Endodermal cell (in vitro differentiated cells): Measurements from ENCODE around the gene IGFN1. TPM values are rescaled to one million over a fixed set of nuclear protein-coding genes. Genes with fewer than 3 reads are reported as not detected.

Experiments used
- DNase-seq: peaks from one replicate; pipeline ENCODE4 v3.0.0-alpha.2; 2017
- H3K27ac ChIP-seq: 2 replicates; pipeline ENCODE4 v1.5.1; 2013; ENCODE audit warnings: mild to moderate bottlenecking, low read depth, low read length, moderate library complexity
- H3K27me3 ChIP-seq: 2 replicates; pipeline ENCODE4 v1.6.1; 2013; ENCODE audit warnings: mild to moderate bottlenecking, low read length, moderate library complexity; ENCODE audit not compliant: insufficient read depth, control insufficient read depth, poor library complexity, severe bottlenecking
- H3K36me3 ChIP-seq: 2 replicates; pipeline ENCODE4 v1.7.0; 2013; ENCODE audit warnings: mild to moderate bottlenecking, low read length, moderate library complexity; ENCODE audit not compliant: control insufficient read depth, insufficient read depth
- H3K4me1 ChIP-seq: one replicate; pipeline ENCODE4 v1.7.0; 2013; ENCODE audit warnings: low read length; ENCODE audit not compliant: control insufficient read depth, insufficient read depth
- H3K4me3 ChIP-seq: 2 replicates; pipeline ENCODE4 v1.5.1; 2013; ENCODE audit warnings: mild to moderate bottlenecking, low read length, moderate library complexity
- H3K9ac ChIP-seq: 2 replicates; pipeline ENCODE4 v1.6.1; 2013; ENCODE audit warnings: mild to moderate bottlenecking, low read length, moderate library complexity; ENCODE audit not compliant: poor library complexity, severe bottlenecking; ENCODE audit errors: extremely low read depth
- H3K9me3 ChIP-seq: 2 replicates; pipeline ENCODE4 v1.6.1; 2013; ENCODE audit warnings: mild to moderate bottlenecking, low read length, moderate library complexity; ENCODE audit not compliant: control insufficient read depth
- H3K27ac Mint-ChIP-seq: 2 replicates; pipeline ENCODE4 v1.8.0; 2020; ENCODE audit warnings: mixed read lengths
- H3K27me3 Mint-ChIP-seq: 2 replicates; pipeline ENCODE4 v1.8.0; 2021; ENCODE audit warnings: mild to moderate bottlenecking, mixed read lengths; ENCODE audit not compliant: insufficient read depth
- H3K36me3 Mint-ChIP-seq: 2 replicates; pipeline ENCODE4 v1.8.0; 2020; ENCODE audit warnings: low read depth, mixed read lengths
- H3K4me1 Mint-ChIP-seq: 2 replicates; pipeline ENCODE4 v1.8.0; 2020; ENCODE audit warnings: mixed read lengths
- H3K4me3 Mint-ChIP-seq: 2 replicates; pipeline ENCODE4 v1.8.0; 2020; ENCODE audit warnings: mild to moderate bottlenecking, moderate library complexity, mixed read lengths
- H3K9me3 Mint-ChIP-seq: 2 replicates; pipeline ENCODE4 v1.8.0; 2020; ENCODE audit warnings: mild to moderate bottlenecking, mixed read lengths
- CTCF ChIP-seq: fragments of 200-600 bp; sonication (generic); conservative IDR thresholded peaks from 2 replicates; pipeline ENCODE4 v1.5.0; 2021; ENCODE audit warnings: antibody characterized with exemption, mild to moderate bottlenecking
- WGBS, 2 experiments: methylation state at CpG; one replicate each; pipeline versions ENCODE4 v1.1.5 to v1.1.7; 2013; ENCODE audit warnings: missing lambda C conversion rate in 2 of 2, mixed read lengths in 1 of 2; ENCODE audit not compliant: insufficient coverage in 1 of 2, insufficient read length in 1 of 2; 5-methylcytosine and 5-hydroxymethylcytosine counted together
- total RNA-seq, 2 donors: library from RNA; stranded (reverse); fragmentation: NEBNext Ultra II Directional in 1 of 2; extraction: Animal tissue kit (Norgen Biotek cat#: 25700) in 1 of 2; gene quantifications; 2 replicates in 1 of 2; 3 replicates in 1 of 2; pipeline ENCODE4 v1.2.1, GENCODE V29; 2021

The IGFN1 gene
- total RNA-seq, 2 donors from 2014 or later: not detected

GRCh38 chr1:201268604-201269151 is 78.1 kb downstream of the IGFN1 start:
- H3K9ac ChIP-seq: no peak overlapping the region
- WGBS, 2 experiments: 81 to 85% methylated on average over 8 to 12 of the region's 12 CpGs
- no peak for TF ChIP-seq CTCF
- H3K4me1 ChIP-seq: peaks cover 3% of the 10 kb centered on the region
- peaks cover 22% of the 10 kb centered on the region for H3K27me3 ChIP-seq
- H3K27ac ChIP-seq: no peak overlapping the region
- no peak overlapping the region for H3K4me3 Mint-ChIP-seq
- peaks cover 17% of the 10 kb centered on the region for H3K27me3 Mint-ChIP-seq
- no peak overlapping the region for H3K4me3 ChIP-seq
- DNase-seq: peak; percentile 36
- H3K36me3 Mint-ChIP-seq: no peaks in the 10 kb centered on the region
- no peaks in the 10 kb centered on the region for H3K4me1 Mint-ChIP-seq
- H3K9me3 ChIP-seq: no peaks in the 10 kb centered on the region
- no peak overlapping the region for H3K27ac Mint-ChIP-seq
- H3K9me3 Mint-ChIP-seq: no peaks in the 10 kb centered on the region
- H3K36me3 ChIP-seq: no peaks in the 10 kb centered on the region

GRCh38 chr1:201269281-201269680 is 78.7 kb downstream of the IGFN1 start:
- Histone ChIP-seq H3K27me3 (peaks cover 21% of the 10 kb centered on the region), H3K4me1 (peaks cover 3% of the 10 kb centered on the region), H3K27ac (no peak overlapping the region), H3K9ac (no peak overlapping the region), H3K9me3 (no peaks in the 10 kb centered on the region), H3K4me3 (no peak overlapping the region), H3K36me3 (no peaks in the 10 kb centered on the region)
- DNase-seq: peak; percentile 12
- Mint-ChIP-seq H3K36me3 (no peaks in the 10 kb centered on the region), H3K4me1 (no peaks in the 10 kb centered on the region), H3K4me3 (no peak overlapping the region), H3K27me3 (peaks cover 16% of the 10 kb centered on the region), H3K9me3 (no peaks in the 10 kb centered on the region), H3K27ac (no peak overlapping the region)
- no peak for TF ChIP-seq CTCF
- 94 to 96% methylated on average over 6 to 7 of the region's 7 CpGs for WGBS, 2 experiments

GRCh38 chr1:201269900-201270410 is 79.3 kb downstream of the IGFN1 start:
- H3K27me3 ChIP-seq: peaks cover 14% of the 10 kb centered on the region

More at GRCh38 chr1:201269900-201270410, 79.3 kb downstream of the IGFN1 start:
- no peak overlapping the region for H3K27ac Mint-ChIP-seq
- no peaks in the 10 kb centered on the region for H3K9me3 Mint-ChIP-seq
- no peak for TF ChIP-seq CTCF
- H3K36me3 Mint-ChIP-seq: no peaks in the 10 kb centered on the region
- peak; percentile 28 for DNase-seq
- no peak overlapping the region for H3K9ac ChIP-seq
- peaks cover 12% of the 10 kb centered on the region for H3K27me3 Mint-ChIP-seq
- no peak overlapping the region for H3K4me3 ChIP-seq
- H3K36me3 ChIP-seq: no peaks in the 10 kb centered on the region
- 84 to 92% methylated on average over 4 to 6 of the region's 6 CpGs for WGBS, 2 experiments
- H3K4me1 ChIP-seq: peaks cover 3% of the 10 kb centered on the region
- H3K4me1 Mint-ChIP-seq: no peaks in the 10 kb centered on the region
- no peak overlapping the region for H3K4me3 Mint-ChIP-seq
- H3K27ac ChIP-seq: no peak overlapping the region
- H3K9me3 ChIP-seq: no peaks in the 10 kb centered on the region
